GM18508 (cell line): ENCODE data around the gene ULK1.
"Not testable (repeated sequence)": the region's sequence is repeated elsewhere in the genome, so short reads cannot be mapped to it uniquely, and the experiment has no call there.

Experiments used
- ATAC-seq: cut with Tn5 transposase; IDR thresholded peaks from one replicate; pipeline ENCODE4 v1.9.1; 2021; ENCODE audit warnings: moderate number of reproducible peaks; ENCODE audit not compliant: insufficient read depth, unreplicated experiment

The ULK1 gene

DNA sequence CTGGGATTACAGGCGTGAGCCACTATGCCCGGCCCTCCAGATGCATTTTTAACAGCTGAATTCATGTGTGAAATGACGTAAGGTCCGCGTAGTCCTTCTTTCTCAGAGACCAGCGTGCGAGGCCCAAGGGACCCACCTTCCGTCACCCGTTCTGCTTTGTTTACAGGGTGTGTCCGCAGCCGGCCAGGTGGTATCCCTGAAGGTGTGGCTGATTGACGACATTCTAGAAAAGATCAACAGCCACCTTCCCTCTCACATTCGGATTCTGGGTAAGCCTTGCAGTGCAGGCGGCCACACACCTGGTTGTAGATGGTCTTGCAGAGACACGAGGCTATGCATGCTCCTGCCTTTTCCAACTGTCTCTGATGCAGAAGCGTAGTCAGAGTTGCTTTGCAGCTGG, 44.6 kb downstream of the ULK1 start:
- ATAC-seq = no peak

DNA sequence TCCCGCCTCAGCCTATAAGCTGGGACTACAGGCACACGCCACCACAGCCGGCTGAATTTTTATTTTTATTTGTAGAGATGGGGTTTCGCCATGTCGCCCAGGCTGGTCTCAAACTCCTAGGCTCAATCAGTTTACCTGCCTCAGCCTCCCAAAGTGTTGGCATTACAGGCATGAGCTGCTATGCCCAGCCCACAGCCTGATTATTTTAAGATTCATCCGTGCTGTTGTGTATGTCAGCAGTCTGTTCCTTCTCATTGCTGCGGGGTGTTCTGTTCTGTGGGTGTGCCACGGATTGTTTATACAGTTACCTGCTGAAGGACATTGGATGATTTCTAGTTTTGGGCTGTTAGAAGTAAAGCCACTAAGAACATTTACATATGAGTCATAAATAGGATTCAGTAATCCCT, 45.7 kb downstream of the ULK1 start:
- no peak for ATAC-seq

DNA sequence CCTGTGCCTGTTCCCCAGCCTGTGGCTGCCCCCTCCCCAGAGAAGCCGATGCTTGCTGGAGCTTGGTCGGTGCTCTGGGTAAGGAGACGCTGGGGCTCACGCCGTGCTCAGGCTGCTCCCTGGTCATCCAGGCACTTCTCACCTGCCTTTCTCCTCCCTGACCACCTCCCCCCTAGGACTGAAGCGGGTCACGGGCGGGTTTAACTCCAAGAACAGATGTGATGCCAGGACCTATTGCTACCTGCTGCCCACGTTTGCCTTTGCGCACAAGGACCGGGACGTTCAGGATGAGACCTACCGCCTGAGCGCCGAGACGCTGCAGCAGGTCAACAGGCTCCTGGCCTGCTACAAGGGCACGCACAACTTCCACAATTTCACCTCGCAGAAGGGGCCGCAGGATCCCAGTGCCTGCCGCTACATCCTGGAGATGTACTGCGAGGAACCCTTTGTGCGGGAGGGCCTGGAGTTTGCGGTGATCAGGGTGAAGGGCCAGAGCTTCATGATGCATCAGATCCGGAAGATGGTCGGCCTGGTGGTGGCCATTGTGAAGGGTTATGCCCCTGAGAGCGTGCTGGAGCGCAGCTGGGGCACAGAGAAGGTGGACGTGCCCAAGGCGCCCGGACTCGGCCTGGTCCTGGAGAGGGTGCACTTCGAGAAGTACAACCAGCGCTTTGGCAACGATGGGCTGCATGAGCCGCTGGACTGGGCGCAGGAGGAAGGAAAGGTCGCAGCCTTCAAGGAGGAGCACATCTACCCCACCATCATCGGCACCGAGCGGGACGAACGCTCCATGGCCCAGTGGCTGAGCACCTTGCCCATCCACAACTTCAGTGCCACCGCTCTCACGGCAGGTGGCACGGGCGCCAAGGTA, 46.9 kb downstream of the ULK1 start:
- ATAC-seq = no peak

DNA sequence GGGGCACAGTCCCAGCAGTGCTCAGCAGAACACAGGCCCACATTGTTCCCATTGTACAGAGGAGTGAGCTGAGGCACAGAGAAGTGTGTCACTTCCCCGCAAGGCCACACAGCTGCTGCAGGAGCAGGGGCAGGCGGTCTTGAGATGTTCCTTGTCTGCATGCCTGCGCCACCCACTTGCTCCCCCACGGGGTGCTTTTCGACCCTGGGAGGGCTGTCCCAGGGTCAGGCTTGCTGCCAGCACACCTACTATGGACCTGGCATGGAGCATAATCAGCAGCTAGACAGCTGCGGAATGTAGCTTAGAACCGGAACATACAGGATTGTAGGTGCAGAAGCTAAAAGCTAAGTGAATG, 47.5 kb downstream of the ULK1 start:
- no peak for ATAC-seq

DNA sequence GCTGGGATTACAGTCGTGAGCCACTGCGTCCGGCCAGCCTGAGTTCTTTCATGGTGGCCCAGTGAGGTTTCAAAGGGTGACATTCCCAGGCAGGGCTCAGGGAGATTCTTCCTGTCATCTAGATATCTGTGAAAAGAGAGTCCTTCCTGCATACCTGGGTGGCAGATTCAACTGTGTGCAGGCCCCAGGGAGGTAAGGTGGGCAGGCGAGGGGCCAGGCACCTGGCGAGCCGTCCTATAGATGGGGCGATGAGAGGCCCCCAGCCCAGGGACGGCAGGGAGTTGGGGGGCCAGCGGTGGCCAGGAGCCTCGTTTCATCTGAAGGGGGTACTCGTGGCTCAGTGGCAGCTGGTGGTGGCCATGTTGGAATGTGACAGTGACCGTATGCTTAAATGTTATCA, 48.2 kb downstream of the ULK1 start:
- no peak for ATAC-seq

DNA sequence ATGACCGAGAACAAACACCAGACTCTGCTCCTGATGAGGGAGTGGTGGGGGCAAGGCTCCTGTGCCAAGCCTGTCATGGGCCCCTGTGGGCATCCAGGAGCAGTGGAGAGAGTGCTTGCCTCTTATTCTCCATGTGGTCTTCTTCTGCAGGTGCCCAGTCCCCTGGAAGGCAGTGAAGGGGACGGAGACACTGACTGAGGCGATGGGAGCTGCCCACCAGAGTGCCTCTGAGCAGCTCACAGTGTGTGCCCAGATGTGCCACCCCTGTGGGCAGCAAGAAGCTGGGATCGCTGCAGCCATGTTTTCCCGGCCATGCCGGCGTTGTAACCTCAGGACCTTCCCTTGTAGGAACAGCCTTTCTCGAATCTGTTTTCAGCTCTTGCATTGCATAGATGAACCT, 49.0 kb downstream of the ULK1 start:
- no peak for ATAC-seq

DNA sequence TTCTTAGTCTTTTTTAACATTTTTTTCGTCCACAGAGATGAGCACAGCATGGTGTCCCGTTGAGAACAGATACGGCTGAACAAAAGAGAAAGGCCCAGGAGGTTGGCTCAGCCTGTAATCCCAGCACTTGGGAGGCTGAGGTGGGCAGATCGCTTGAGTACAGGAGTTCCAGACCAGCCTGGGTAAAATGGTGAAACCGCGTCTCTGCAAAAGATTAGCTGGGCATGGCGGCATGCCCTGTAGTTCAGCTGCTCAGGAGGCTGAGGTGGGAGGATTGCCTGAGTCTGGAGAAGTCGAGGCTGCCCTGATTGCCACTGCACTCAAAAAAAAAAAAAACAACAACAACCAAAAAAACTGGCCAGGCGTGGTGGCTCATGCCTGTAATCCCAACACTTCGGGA, 49.5 kb downstream of the ULK1 start:
- ATAC-seq = no peak

DNA sequence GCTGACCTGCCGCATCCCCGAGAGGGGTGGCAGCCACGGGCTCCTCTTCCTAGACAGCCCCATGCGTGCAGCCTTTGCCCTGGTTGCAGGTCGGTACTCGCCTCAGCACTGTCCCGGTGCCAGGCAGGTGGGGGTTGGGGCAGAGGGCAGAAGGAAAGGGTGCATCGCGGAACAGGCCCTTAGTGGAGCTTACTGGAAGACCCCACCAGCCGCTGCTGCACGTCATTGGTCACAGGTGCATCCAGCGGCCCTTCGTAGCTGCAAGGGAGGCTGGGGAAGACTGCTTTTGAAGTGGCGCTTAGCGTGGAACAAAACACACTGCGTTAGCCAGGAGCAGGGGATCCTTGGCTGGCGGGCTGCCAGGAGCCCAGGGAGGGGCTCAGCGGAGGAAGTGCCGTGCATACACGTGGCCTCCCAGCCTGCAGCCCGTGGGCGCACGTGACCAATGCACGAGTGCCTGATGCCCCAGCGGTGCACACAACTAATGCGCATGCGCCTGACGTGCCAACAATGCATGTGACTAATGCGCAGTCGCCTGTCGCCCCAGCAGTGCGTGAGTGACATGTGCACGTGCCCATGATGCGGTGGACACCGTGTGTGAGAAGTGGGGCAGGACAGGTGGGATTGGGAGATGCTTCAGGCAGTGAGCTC, 50.3 kb downstream of the ULK1 start:
- ATAC-seq = no peak

DNA sequence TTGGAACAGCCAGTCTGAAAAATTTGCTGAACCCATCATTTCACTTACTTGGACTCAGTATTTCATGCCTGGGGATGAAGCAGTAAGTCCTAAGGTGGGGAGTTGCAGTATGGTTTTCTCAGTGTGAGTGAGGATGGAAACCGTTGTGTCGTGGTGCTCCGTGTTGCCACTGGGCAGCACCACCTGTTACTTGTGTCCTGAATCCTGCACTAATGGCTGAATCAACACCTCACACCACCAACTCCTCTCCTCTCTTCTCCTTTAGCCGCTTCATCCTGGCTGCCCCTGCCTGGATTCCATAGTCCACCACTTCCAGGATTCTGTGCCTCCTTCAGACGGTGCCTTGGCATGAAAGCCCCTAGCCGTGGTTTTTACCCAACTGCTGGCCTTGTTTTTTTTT, 52.3 kb downstream of the ULK1 start:
- no peak for ATAC-seq

DNA sequence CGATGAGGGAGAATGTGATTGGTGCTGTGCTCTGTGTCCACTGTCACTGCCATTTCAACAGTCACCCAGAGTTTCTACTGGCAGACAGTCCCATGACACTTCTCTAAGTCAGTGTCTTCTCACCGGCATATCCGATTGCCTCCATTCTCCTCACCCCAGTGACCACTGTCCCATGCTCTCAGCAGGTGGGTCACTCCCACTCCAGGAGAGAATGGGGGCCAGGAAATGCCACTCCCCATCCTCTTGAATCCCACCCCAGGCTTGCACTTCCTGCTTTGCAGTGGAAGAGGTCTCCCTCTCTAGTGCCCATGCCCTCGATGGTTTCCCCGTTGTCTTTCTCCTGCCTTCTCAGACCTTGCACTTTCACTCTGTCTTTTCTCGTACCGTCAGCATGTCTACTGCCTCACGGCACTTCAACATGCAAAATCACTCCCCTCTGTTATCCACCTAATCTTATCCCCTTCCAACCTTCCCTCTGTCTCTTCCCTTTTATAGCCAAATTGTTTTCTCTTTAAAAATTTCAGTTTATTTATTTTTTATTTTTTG, 53.1 kb downstream of the ULK1 start:
- no peak for ATAC-seq

DNA sequence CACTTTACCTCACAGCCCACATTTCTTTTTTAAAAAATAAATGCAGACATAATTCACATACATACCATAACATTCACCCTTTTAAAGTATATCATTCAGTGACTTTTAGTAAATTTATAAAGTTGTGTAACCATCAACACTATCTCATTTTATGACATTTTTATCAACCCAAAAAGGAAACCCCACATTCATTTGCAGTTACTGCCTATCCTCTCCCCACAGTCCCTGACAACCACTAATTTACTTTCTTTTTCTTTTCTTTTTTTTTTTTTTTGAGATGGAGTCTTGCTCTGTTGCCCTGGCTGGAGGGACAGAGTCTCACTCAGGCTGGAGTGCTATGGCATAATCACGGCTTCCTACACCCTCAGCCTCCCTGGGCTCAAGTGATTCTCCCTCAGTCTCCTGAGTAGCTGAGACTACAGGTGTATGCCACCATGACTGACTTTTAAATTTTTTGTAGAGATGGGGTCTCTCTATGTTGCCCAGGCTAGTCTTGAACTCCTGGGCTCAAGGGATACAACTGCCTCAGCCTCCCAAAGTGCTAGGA, 53.8 kb downstream of the ULK1 start:
- no peak for ATAC-seq

DNA sequence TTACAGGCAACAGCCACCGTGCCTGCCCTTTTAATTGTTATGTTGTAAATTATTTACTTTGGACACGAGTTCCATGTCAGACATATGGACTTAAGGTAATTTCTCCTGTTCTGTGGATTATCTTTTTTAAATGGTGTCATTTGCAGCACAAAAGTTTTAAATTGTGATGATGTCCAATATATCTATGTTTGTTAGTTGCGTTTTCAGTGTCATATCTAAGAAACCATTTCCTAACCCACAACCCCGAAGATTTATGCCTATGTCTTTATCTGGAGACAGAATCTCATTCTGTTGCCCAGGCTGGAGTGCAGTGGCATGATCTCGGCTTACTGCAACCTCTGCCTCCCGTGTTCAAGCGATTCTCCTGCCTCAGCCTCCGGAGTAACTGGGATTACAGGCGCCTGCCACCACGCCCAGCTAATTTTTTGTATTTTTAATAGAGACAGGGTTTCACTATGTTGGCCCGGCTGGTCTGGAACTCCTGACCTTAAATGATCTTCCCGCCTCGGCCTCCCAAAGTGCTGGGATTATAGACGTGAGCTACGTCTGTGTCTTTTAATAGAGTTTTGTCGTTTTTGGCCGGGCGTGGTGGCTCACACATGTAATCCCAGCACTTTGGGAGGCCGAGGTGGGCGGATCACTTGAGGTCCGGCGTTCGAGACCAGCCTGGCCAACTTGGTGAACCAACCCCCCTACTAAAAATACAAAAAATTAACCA, 54.5 kb downstream of the ULK1 start:
- not testable (repeated sequence) for ATAC-seq

DNA sequence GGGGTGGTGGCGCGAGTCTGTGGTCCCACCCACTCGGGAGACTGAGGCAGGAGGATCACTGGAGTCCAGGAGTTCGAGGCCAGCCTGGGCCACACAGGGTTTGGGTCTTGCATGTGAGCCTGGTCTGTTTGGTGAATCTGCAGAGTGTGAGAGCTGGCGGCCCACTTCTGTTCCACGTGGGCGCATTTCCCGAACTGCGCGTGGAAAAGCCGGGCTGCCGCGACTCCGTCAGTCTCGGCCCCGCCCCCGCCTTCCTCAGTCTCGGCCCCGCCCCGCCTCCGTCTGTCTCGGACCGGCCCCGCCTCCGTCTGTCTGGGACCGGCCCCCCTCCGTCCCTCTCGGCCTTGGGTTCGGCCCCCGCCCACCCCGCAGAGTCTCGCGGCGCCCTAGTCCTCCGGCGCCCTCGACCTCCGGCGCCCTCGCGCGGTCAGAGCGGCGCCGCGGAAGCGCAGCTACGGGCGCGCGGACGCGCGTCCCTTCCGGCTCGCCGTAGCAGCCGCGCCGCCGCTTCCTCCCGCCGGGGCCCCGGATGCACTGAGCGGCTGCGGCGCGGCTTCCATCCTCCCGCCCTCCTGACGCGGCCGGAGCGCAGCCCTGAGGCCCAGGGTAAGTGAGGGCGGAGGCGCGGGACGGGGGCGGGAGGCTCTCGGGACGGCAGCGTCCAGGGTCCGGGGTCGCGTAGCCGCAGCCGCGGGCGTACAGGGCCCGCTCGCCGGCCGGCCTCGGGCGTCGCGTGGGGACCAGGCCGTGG, 55.2 kb downstream of the ULK1 start, which contains the start of gene EP400:
TSS of gene EP400 (plus strand) at position 512 of the 751 bp plus-strand sequence. CDS start 10,678 bp downstream, outside the sequence.
- peak; percentile 38 for ATAC-seq

DNA sequence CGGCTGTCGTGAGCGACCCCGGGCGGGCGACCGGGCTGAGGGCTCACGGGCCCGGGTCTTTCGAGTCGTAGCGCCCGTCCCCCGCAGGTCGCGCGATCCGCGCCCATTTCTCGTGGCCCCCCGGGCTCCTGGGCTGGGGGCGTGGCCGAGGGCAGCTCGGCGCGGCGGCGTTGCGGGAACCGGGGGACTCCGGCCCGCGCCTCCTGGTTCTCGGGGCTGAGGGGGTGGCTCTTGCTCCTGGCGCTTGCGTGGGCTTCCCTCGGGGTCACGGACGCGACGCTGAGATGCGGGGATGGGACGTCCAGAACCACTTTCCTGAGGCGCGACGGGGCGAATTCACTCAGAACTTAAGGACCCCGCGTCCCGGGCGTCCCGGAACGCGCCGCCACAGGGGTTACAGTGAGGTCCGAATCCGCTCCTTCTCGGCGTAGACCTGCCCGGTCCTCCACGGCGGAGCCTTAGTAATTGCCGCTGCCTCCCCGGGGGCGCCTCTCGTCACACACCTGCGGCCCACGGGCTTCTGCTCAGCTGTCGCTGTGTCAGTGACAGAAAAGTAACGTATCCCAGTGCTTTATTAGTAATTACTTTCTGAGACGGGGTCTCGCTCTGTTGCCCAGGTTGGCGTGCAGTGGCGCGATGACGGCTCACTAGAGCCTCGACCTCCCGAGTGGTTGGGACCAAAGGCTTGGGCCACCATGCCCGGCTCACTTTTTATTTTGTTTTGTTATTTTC, 55.9 kb downstream of the ULK1 start:
- ATAC-seq = peak; percentile 13

DNA sequence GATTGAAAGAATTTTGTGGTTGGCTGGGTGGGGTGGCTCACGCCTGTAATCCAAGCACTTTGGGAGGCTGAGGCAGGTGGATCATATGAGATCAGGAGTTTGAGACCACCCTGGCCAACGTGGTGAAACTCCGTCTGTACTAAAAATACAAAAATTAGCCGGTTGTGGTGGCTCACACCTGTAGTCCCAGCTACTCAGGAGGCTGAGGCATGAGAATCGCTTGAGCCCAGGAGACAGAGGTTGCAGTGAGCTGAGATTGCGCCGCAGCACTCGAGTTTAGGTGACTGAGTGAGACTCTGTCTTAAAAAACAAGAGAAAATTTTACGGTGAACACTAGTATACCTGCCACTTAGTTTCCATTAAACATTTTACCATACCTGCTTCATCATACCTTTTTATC, 59.4 kb downstream of the ULK1 start:
- ATAC-seq = not testable (repeated sequence)

DNA sequence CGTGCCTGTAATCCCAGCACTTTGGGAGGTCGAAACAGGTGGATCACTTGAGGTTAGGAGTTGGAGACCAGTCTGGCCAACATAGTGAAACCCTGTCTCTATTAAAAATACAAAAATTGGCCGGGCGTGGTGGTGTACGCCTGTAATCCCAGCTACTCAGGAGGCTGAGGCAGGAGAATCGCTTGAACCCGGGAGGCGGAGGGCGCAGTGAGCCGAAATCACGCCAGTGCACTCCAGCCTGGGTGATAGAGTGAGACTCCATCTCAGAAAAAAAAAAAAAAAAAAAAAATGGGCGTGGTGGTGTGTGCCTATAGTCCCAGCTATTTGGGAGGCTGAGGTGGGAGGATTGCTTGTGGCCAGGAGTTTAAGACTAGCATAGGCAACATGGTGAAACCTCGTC, 60.0 kb downstream of the ULK1 start:
- ATAC-seq = not testable (repeated sequence)

DNA sequence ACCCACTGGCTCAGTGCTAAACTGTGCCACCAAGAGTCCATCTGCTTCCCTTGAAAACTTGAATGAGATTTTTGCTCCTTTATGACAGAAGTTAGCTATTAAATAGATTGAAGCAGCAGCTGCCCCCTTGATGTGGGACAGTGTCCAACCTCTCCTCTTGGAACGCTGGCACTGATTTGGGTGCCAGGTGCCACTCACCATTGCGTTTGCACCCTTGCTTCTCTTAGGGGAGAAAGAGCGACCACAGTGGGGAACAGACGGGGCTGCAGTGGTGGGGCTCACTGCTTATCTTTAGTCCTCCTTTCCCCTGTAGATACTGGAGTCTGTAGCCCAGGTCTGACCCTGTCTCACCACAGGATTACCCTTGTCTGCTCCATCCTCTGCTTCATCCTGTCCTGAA, 64.7 kb downstream of the ULK1 start:
- no peak for ATAC-seq

DNA sequence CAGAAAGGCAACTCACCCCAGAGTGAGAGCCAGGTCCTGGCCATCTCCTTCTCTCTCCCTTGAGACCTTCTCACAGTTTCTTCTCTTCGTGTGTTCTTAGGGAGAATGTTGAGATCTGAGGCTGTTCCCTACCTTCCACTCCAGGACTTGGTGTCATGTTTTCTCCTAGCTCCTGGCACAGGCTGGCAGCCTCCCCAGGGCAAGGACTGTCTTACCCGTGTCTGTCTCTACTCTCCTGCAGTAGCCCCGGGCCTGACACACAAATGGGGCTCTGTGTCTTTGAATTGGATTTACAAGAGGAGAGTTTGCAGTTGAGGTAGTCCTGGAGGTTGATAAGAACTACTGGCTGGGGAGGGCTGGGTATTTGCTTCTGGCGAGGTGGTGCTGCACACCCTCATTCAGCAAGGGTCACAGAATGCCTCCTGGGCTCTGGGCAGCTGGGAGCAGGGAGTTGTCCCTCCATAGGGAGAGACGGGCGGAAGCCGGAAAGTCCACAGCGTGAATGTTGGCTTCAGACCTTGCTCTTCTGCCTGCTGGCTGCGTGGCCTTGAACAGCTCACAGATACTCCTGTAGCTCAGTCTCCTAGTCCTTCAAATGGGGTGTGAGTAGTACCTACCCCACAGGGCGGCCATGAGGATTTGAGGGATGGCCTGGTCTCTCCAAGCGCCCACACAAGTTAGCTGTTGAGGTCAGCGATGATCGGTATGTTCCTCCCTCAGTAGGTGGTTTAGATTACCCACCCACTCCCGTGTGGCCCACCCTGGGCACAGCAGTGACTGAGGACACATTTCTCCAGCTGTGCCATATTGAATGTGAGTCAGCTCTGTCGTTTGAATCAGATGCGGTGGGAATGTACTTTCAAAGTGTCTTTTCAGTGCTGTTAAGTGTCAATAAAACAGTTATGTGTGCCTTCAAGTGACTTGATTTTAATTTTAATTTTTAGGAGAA, 65.5 kb downstream of the ULK1 start:
- ATAC-seq = no peak
